ENCODE data around the gene LRP1. TPM values are rescaled to one million over a fixed set of nuclear protein-coding genes. Genes with fewer than 3 reads are reported as not detected.

The LRP1 gene
- total and polyA plus RNA-seq, 2 experiments from 2014 or later: 26.6 to 145 TPM

- no peak for DNase-seq (ENCODE audit: low spot score)
- H3K36me3 Mint-ChIP-seq (ENCODE audit: low read depth): peaks cover 93% of the 10 kb centered on the region
- Histone ChIP-seq H3K27me3 (ENCODE audit: insufficient read depth) (no peaks in the 10 kb centered on the region), H3K4me1 (ENCODE audit: insufficient read depth) (no peaks in the 10 kb centered on the region), H3K36me3 (ENCODE audit: insufficient read depth) (peaks cover 35% of the 10 kb centered on the region), H3K4me2 (no peak overlapping the region), H3K27ac (ENCODE audit: low read depth) (no peak overlapping the region), H3K4me3 (no peak overlapping the region), H3K9me2 (ENCODE audit: insufficient read depth) (no peaks in the 10 kb centered on the region), H3K79me2 (replicated peaks; ENCODE audit: insufficient read depth) (no peaks in the 10 kb centered on the region), H2AFZ (no peak overlapping the region), H4K20me1 (replicated peaks; ENCODE audit: insufficient read depth) (peaks cover 15% of the 10 kb centered on the region; the same call in 1 of the 2 replicates), H3F3A (replicated peaks; ENCODE audit: low read depth) (peaks cover 9% of the 10 kb centered on the region; the same call in 1 of the 2 replicates)
- H3K9me3 Mint-ChIP-seq: no peaks in the 10 kb centered on the region; the same call in 2 of the 3 replicates
- no peak for ATAC-seq
- no peaks in the 10 kb centered on the region for H3K4me1 Mint-ChIP-seq
- no peak overlapping the region for H3K27ac Mint-ChIP-seq
- peaks cover 14% of the 10 kb centered on the region for H3K27me3 Mint-ChIP-seq (ENCODE audit: insufficient read depth, low read depth, poor library complexity)
- no peak for TF ChIP-seq EZH2 (IDR thresholded peaks at IDR 0.05; ENCODE audit: low read depth, unreplicated experiment)
- TF ChIP-seq CREB1 (CRISPR knock-in tag; IDR thresholded peaks at IDR 0.05; ENCODE audit: low read depth): no peak
- TF ChIP-seq ETS1 (IDR thresholded peaks at IDR 0.05): no peak
- no peak for TF ChIP-seq JUNB (IDR thresholded peaks at IDR 0.05; ENCODE audit: unreplicated experiment)
- TF ChIP-seq, protein P1, sequence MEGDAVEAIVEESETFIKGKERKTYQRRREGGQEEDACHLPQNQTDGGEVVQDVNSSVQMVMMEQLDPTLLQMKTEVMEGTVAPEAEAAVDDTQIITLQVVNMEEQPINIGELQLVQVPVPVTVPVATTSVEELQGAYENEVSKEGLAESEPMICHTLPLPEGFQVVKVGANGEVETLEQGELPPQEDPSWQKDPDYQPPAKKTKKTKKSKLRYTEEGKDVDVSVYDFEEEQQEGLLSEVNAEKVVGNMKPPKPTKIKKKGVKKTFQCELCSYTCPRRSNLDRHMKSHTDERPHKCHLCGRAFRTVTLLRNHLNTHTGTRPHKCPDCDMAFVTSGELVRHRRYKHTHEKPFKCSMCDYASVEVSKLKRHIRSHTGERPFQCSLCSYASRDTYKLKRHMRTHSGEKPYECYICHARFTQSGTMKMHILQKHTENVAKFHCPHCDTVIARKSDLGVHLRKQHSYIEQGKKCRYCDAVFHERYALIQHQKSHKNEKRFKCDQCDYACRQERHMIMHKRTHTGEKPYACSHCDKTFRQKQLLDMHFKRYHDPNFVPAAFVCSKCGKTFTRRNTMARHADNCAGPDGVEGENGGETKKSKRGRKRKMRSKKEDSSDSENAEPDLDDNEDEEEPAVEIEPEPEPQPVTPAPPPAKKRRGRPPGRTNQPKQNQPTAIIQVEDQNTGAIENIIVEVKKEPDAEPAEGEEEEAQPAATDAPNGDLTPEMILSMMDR (conservative IDR thresholded peaks at IDR 0.05; ENCODE audit: low read depth in 2 of 2): no peak
- no peak for TF ChIP-seq ZNF462 (CRISPR knock-in tag; IDR thresholded peaks at IDR 0.05)
- no peak for TF ChIP-seq NANOG (IDR thresholded peaks at IDR 0.05; ENCODE audit: borderline replicate concordance)
- no peak for TF ChIP-seq POLR2AphosphoS5 (IDR thresholded peaks at IDR 0.05; ENCODE audit: low read depth)
- TF ChIP-seq, protein P2, sequence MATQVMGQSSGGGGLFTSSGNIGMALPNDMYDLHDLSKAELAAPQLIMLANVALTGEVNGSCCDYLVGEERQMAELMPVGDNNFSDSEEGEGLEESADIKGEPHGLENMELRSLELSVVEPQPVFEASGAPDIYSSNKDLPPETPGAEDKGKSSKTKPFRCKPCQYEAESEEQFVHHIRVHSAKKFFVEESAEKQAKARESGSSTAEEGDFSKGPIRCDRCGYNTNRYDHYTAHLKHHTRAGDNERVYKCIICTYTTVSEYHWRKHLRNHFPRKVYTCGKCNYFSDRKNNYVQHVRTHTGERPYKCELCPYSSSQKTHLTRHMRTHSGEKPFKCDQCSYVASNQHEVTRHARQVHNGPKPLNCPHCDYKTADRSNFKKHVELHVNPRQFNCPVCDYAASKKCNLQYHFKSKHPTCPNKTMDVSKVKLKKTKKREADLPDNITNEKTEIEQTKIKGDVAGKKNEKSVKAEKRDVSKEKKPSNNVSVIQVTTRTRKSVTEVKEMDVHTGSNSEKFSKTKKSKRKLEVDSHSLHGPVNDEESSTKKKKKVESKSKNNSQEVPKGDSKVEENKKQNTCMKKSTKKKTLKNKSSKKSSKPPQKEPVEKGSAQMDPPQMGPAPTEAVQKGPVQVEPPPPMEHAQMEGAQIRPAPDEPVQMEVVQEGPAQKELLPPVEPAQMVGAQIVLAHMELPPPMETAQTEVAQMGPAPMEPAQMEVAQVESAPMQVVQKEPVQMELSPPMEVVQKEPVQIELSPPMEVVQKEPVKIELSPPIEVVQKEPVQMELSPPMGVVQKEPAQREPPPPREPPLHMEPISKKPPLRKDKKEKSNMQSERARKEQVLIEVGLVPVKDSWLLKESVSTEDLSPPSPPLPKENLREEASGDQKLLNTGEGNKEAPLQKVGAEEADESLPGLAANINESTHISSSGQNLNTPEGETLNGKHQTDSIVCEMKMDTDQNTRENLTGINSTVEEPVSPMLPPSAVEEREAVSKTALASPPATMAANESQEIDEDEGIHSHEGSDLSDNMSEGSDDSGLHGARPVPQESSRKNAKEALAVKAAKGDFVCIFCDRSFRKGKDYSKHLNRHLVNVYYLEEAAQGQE (IDR thresholded peaks at IDR 0.05; ENCODE audit: unreplicated experiment): no peak
- TF ChIP-seq STAT1 (IDR thresholded peaks at IDR 0.05; ENCODE audit: unreplicated experiment): no peak
- no peak overlapping the region for H3K4me3 Mint-ChIP-seq
Measured at GRCh38 chr12:57160741-57161140, 32.5 kb downstream of the LRP1 start.
